Hepatocyte (in vitro differentiated cells): ENCODE results near the gene CLCF1. TPM values are rescaled to one million over a fixed set of nuclear protein-coding genes. Genes with fewer than 3 reads are reported as not detected.

Experiments used
- DNase-seq: peaks from one replicate; pipeline ENCODE4 v3.0.0-alpha.2; 2016; ENCODE audit warnings: low spot score
- H2AFZ ChIP-seq: fragments of 200-600 bp; sonication (generic); 2 replicates; pipeline ENCODE4 v1.6.0; 2016; ENCODE audit warnings: antibody characterized with exemption, mild to moderate bottlenecking
- H3K27ac ChIP-seq: fragments of 200-600 bp; sonication (generic); 2 replicates; pipeline ENCODE4 v1.5.1; 2016; ENCODE audit warnings: mild to moderate bottlenecking
- H3K27me3 ChIP-seq: fragments of 200-600 bp; sonication (generic); 2 replicates; pipeline ENCODE4 v1.6.1; 2016
- H3K36me3 ChIP-seq: fragments of 200-600 bp; sonication (generic); replicated peaks from 2 replicates; pipeline ENCODE4 v1.5.1; 2016; ENCODE audit warnings: low read depth; ENCODE audit not compliant: insufficient read depth
- H3K4me1 ChIP-seq: fragments of 200-600 bp; sonication (generic); 2 replicates; pipeline ENCODE4 v1.5.1; 2016; ENCODE audit warnings: mild to moderate bottlenecking, moderate library complexity; ENCODE audit not compliant: insufficient read depth
- H3K4me2 ChIP-seq: fragments of 200-600 bp; sonication (generic); 2 replicates; pipeline ENCODE4 v1.6.0; 2016
- H3K4me3 ChIP-seq: fragments of 200-600 bp; sonication (generic); 2 replicates; pipeline ENCODE4 v1.5.1; 2016; ENCODE audit warnings: mild to moderate bottlenecking
- H3K79me2 ChIP-seq: fragments of 200-600 bp; sonication (generic); 2 replicates; pipeline ENCODE4 v1.6.0; 2017; ENCODE audit warnings: mild to moderate bottlenecking
- H3K9me2 ChIP-seq: fragments of 200-600 bp; sonication (generic); replicated peaks from 2 replicates; pipeline ENCODE4 v1.6.0; 2017; ENCODE audit warnings: mild to moderate bottlenecking; ENCODE audit not compliant: insufficient read depth
- H3K9me3 ChIP-seq: fragments of 200-600 bp; sonication (generic); 2 replicates; pipeline ENCODE4 v1.5.1; 2016; ENCODE audit warnings: low read depth, mild to moderate bottlenecking
- H4K20me1 ChIP-seq: fragments of 200-600 bp; sonication (generic); 2 replicates; pipeline ENCODE4 v1.6.0; 2016; ENCODE audit warnings: mild to moderate bottlenecking; ENCODE audit not compliant: insufficient read depth, poor library complexity, severe bottlenecking
- CTCF ChIP-seq: fragments of 200-600 bp; sonication (generic); IDR thresholded peaks from 2 replicates; pipeline ENCODE4 v1.5.1; 2016; ENCODE audit warnings: antibody characterized with exemption, mild to moderate bottlenecking; ENCODE audit not compliant: poor library complexity
- EZH2 ChIP-seq: fragments of 200-600 bp; sonication (generic); IDR thresholded peaks from 2 replicates; pipeline ENCODE4 v1.6.1; 2016; ENCODE audit warnings: antibody characterized with exemption, mild to moderate bottlenecking, borderline replicate concordance
- EZH2phosphoT487 ChIP-seq: fragments of 200-600 bp; sonication (generic); IDR thresholded peaks from one replicate; pipeline ENCODE4 v1.6.1; 2018; ENCODE audit warnings: antibody characterized with exemption, mild to moderate bottlenecking, low read depth, moderate library complexity; ENCODE audit not compliant: unreplicated experiment, severe bottlenecking
- WGBS: methylation state at CpG from one replicate; pipeline ENCODE4 v1.1.6; 2016; ENCODE audit warnings: low lambda C conversion rate; ENCODE audit errors: missing lambda C conversion rate; 5-methylcytosine and 5-hydroxymethylcytosine counted together
- polyA plus RNA-seq: library from polyadenylated mRNA; unstranded; fragments of >200 nt; fragmentation: Nextera tagmentation; extraction: Ambion mirVana; gene quantifications from 2 replicates; pipeline ENCODE4 v1.2.1, GENCODE V29; 2016
- small RNA-seq: library from RNA; depleted of rRNA; stranded (forward); fragments of <200 nt; gene quantifications from one replicate; pipeline ENCODE3, GENCODE V24; 2014
- total RNA-seq: library from RNA; depleted of rRNA; stranded (reverse); fragments of >200 nt; gene quantifications from 2 replicates; pipeline ENCODE4 v1.2.3, GENCODE V29; 2014

Gene CLCF1
- total and polyA plus RNA-seq, 2 experiments from 2014 or later: 9.4 to 13.2 TPM

- no peak for DNase-seq
- Histone ChIP-seq H3K27me3 (no peaks in the 10 kb centered on the region), H4K20me1 (no peaks in the 10 kb centered on the region), H3K36me3 (no peaks in the 10 kb centered on the region), H3K4me2 (peak overlapping the region; percentile 92), H3K4me3 (peak overlapping the region; percentile 79), H3K4me1 (peaks cover 3% of the 10 kb centered on the region), H3K9me2 (no peaks in the 10 kb centered on the region), H3K79me2 (peaks cover 15% of the 10 kb centered on the region), H2AFZ (peak overlapping the region; percentile 99), H3K27ac (peak overlapping the region; percentile 92), H3K9me3 (no peaks in the 10 kb centered on the region)
- under 1% methylated on average over 10 of the region's 10 CpGs for WGBS
- TF ChIP-seq CTCF: no peak
- TF ChIP-seq EZH2: no peak
- no peak for TF ChIP-seq EZH2phosphoT487
These were observed 56.6 kb downstream of the CLCF1 start for GRCh38 chr11:67316882-67317204.

GRCh38 chr11:67315325-67315909, 58.0 kb downstream of the CLCF1 start:
- Histone ChIP-seq H3K9me2 (no peaks in the 10 kb centered on the region), H3K9me3 (no peaks in the 10 kb centered on the region), H3K36me3 (no peaks in the 10 kb centered on the region), H3K27me3 (no peaks in the 10 kb centered on the region), H4K20me1 (no peaks in the 10 kb centered on the region), H2AFZ (no peak overlapping the region), H3K79me2 (peaks cover 15% of the 10 kb centered on the region), H3K4me2 (no peak overlapping the region), H3K4me1 (peaks cover 3% of the 10 kb centered on the region), H3K27ac (no peak overlapping the region), H3K4me3 (no peak overlapping the region)
- no peak for TF ChIP-seq CTCF
- TF ChIP-seq EZH2phosphoT487: no peak
- no peak for TF ChIP-seq EZH2
- WGBS: 91% methylated on average over 9 of the region's 9 CpGs
- no peak for DNase-seq

GRCh38 chr11:67314218-67314617, 59.2 kb downstream of the CLCF1 start:
- Histone ChIP-seq H3K9me2 (no peaks in the 10 kb centered on the region), H3K4me2 (no peak overlapping the region), H4K20me1 (no peaks in the 10 kb centered on the region), H3K4me1 (peaks cover 3% of the 10 kb centered on the region), H3K36me3 (no peaks in the 10 kb centered on the region), H2AFZ (no peak overlapping the region), H3K4me3 (no peak overlapping the region), H3K9me3 (no peaks in the 10 kb centered on the region), H3K27ac (no peak overlapping the region), H3K79me2 (peaks cover 6% of the 10 kb centered on the region), H3K27me3 (no peaks in the 10 kb centered on the region)
- DNase-seq: no peak
- WGBS: 87% methylated on average over 2 of the region's 2 CpGs
- TF ChIP-seq EZH2phosphoT487: no peak
- no peak for TF ChIP-seq CTCF
- TF ChIP-seq EZH2: no peak

Small RNA genes within 50 kb of the gene (small RNA-seq; reads per million reads assigned to genes)
- gene RN7SKP239: not detected
- gene RNU6-1238P: not detected

Other genes with a start within 250 kb of the CLCF1 start
- 41.4 and 57.3 TPM in 2 replicates for gene GRK2, start 107.1 kb downstream of the CLCF1 start, total RNA-seq
- gene GRK2, start 107.1 kb downstream of the CLCF1 start, polyA plus RNA-seq: 59.6 and 64.1 TPM in 2 replicates
- 22.1 and 25.3 TPM in 2 replicates for gene ANKRD13D, start 84.3 kb downstream of the CLCF1 start, total RNA-seq
- 43.9 and 49.5 TPM in 2 replicates for gene ANKRD13D, start 84.3 kb downstream of the CLCF1 start, polyA plus RNA-seq
- gene SSH3, start 70.1 kb downstream of the CLCF1 start, total RNA-seq: 27.7 and 29.7 TPM in 2 replicates
- gene SSH3, start 70.1 kb downstream of the CLCF1 start, polyA plus RNA-seq: 49.5 and 66.4 TPM in 2 replicates
- gene POLD4, start 20.1 kb downstream of the CLCF1 start, total RNA-seq: 69.8 and 74.4 TPM in 2 replicates
- 97.4 and 117 TPM in 2 replicates for gene POLD4, start 20.1 kb downstream of the CLCF1 start, polyA plus RNA-seq
- 17.3 and 24.0 TPM in 2 replicates for gene RAD9A, start 18.4 kb upstream of the CLCF1 start, total RNA-seq
- gene RAD9A, start 18.4 kb upstream of the CLCF1 start, polyA plus RNA-seq: 20.2 and 25.0 TPM in 2 replicates
- gene PPP1CA, start 28.3 kb upstream of the CLCF1 start, total RNA-seq: 146 and 152 TPM in 2 replicates
- 242 TPM in 2 replicates for gene PPP1CA, start 28.3 kb upstream of the CLCF1 start, polyA plus RNA-seq
- gene TBC1D10C, start 30.5 kb upstream of the CLCF1 start, total RNA-seq: 0.16 TPM in 1 of 2 replicates, not detected in the other
- gene TBC1D10C, start 30.5 kb upstream of the CLCF1 start, polyA plus RNA-seq: 0.07 and 0.26 TPM in 2 replicates
- gene CARNS1, start 42.1 kb upstream of the CLCF1 start, total RNA-seq: 0.92 and 2.4 TPM in 2 replicates
- 7.7 and 11.5 TPM in 2 replicates for gene CARNS1, start 42.1 kb upstream of the CLCF1 start, polyA plus RNA-seq
- gene RPS6KB2, start 54.9 kb upstream of the CLCF1 start, total RNA-seq: 59.9 and 65.0 TPM in 2 replicates
- 105 and 107 TPM in 2 replicates for gene RPS6KB2, start 54.9 kb upstream of the CLCF1 start, polyA plus RNA-seq
- gene PTPRCAP, start 64.1 kb upstream of the CLCF1 start, total RNA-seq: 2.5 and 3.4 TPM in 2 replicates
- gene PTPRCAP, start 64.1 kb upstream of the CLCF1 start, polyA plus RNA-seq: 1.0 and 1.3 TPM in 2 replicates
- 104 and 118 TPM in 2 replicates for gene CORO1B, start 69.9 kb upstream of the CLCF1 start, total RNA-seq
- 150 and 152 TPM in 2 replicates for gene CORO1B, start 69.9 kb upstream of the CLCF1 start, polyA plus RNA-seq
- gene GPR152, start 79.1 kb upstream of the CLCF1 start, total RNA-seq: not detected in 2 replicates
- gene GPR152, start 79.1 kb upstream of the CLCF1 start, polyA plus RNA-seq: not detected in 2 replicates
- gene CABP4, start 81.8 kb upstream of the CLCF1 start, total RNA-seq: not detected in 2 replicates
- gene CABP4, start 81.8 kb upstream of the CLCF1 start, polyA plus RNA-seq: not detected in 2 replicates
- gene TMEM134, start 95.7 kb upstream of the CLCF1 start, total RNA-seq: 40.9 and 43.2 TPM in 2 replicates
- gene TMEM134, start 95.7 kb upstream of the CLCF1 start, polyA plus RNA-seq: 93.7 and 107 TPM in 2 replicates
- gene AIP, start 109.4 kb upstream of the CLCF1 start, total RNA-seq: 35.3 and 50.7 TPM in 2 replicates
- 44.0 and 45.2 TPM in 2 replicates for gene AIP, start 109.4 kb upstream of the CLCF1 start, polyA plus RNA-seq
- 26.3 and 28.1 TPM in 2 replicates for gene PITPNM1, start 131.8 kb upstream of the CLCF1 start, total RNA-seq
- gene PITPNM1, start 131.8 kb upstream of the CLCF1 start, polyA plus RNA-seq: 32.4 and 39.8 TPM in 2 replicates
- 47.3 and 54.3 TPM in 2 replicates for gene CDK2AP2, start 134.6 kb upstream of the CLCF1 start, total RNA-seq
- 174 and 177 TPM in 2 replicates for gene CDK2AP2, start 134.6 kb upstream of the CLCF1 start, polyA plus RNA-seq
- not detected in 2 replicates for gene CABP2, start 149.8 kb upstream of the CLCF1 start, total RNA-seq
- gene CABP2, start 149.8 kb upstream of the CLCF1 start, polyA plus RNA-seq: not detected in 2 replicates
- 943 and 1,040 TPM in 2 replicates for gene GSTP1, start 210.2 kb upstream of the CLCF1 start, total RNA-seq
- gene GSTP1, start 210.2 kb upstream of the CLCF1 start, polyA plus RNA-seq: 1,974 and 1,982 TPM in 2 replicates
- 163 and 194 TPM in 2 replicates for gene NDUFV1, start 233.3 kb upstream of the CLCF1 start, total RNA-seq
- gene NDUFV1, start 233.3 kb upstream of the CLCF1 start, polyA plus RNA-seq: 226 and 239 TPM in 2 replicates